Kidney capillary endothelial cell (primary cell): ENCODE data around the gene FASTKD1.
A peak's percentile ranks its signal among the peaks of the same experiment; 100 is the strongest.
"Not testable (repeated sequence)": the region's sequence is repeated elsewhere in the genome, so short reads cannot be mapped to it uniquely, and the experiment has no call there.

ENCODE experiments used
- DNase-seq: peaks from one replicate; pipeline ENCODE4 v3.0.0-alpha.2; 2018; ENCODE audit warnings: low spot score

The FASTKD1 gene

DNA sequence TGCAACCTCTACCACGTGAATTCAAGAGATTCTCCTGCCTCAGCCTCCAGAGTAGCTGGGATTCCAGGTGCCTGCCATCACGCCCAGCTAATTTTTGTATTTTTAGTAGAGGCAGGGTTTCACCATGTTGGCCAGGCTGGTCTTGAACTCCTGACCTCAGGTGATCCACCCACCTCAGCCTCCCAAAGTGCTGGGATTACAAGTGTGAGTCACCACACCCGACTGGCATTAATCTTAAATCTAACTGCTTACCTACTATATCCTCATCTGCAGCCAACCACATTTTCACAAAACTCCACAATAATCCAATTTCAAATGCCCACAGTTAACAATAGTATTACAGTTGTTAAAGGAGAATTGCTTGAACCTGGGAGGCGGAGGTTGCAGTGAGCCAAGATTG lies 2.9 kb downstream of the FASTKD1 start:
- DNase-seq: not testable (repeated sequence)

DNA sequence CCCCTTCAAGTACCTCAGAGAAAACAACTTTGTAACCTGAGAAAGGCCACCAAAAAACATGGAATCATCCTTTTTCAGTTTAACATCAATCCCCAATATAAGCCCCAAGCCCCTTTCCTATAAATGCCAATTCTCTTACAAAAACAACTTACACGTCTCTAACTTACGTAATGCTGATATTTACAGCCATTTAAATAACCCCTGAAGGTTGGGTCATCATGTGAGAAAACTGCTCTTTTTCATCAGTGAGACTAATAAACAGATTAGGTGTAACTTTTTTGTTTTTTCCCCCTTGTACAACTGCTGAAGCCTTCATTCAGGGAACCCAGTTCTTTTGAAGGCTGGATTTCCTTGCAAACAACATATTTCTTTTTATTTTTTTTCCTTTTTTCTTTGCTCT lies 3.7 kb downstream of the FASTKD1 start:
- DNase-seq: no peak

DNA sequence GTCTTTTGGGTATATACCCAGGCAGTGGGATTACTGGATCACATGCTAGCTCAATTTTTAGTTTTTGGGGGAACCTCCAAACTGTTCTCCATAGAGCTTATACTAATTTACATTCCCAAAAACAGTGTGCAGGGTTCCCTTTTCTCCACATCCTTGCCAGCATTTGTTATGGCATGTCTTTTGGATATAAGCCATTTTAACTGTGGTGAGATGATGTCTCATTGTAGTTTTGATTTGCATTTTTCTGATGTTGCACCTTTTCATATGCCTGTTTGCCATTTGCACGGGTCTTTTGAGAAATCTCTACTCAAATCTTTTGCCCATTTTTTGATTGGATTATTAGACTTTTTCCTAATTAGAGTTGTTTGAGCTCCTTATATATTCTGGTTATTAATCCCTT lies 8.0 kb downstream of the FASTKD1 start:
- no peak for DNase-seq

DNA sequence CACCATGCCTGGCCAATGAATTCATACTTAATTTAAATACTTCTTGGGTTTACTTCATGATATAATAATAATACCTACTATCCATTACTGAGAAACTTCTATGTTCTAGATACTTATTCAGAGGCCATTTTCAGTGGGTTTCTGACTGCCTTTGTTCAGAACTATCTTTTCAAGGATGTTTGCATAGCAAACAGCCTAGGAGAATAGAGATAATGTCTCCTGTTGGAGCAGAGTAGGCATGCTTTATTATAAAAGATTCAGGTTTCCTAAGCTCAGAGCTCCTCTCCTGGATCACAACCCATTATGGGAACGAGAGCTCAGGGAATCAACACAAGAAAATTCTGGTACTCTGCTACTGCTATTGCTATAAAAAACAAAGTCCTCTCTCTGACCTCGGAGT lies 11.1 kb downstream of the FASTKD1 start:
- DNase-seq: no peak

DNA sequence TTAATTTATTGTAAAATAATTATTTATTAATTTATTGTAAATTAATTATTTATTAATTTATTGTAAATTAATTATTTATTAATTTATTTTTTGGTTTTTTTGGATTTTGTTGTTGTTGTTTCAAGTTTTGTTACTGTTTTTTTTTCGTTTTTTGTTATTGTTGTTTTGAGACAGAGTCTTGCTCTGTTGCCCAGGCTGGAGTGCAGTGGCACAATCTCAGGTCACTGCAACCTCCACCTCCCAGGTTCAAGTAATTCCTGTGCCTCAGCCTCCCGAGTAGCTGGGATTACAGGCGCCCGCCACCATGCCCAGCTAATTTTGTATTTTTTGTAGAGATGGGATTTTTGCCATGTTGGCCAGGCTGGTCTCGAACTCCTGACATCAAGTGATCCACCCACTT lies 11.6 kb downstream of the FASTKD1 start:
- DNase-seq: not testable (repeated sequence)

DNA sequence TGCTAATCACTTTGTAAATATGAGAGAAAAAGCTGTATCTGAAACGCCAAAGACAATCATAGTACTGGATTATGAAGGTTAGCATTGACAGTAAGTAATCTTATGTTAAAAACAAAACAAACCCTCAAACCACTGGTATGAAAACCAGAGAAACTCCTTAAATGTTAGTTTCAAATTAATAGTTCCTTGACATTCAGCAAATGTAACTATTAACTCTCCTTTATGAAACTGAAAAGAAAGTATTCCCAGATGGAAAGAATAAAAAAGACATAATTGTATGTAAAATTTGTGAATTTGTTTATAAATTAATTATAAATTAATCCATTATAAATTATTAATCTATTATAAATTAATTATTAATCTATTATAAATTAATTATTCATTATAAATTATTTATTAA lies 12.3 kb downstream of the FASTKD1 start:
- DNase-seq: no peak

DNA sequence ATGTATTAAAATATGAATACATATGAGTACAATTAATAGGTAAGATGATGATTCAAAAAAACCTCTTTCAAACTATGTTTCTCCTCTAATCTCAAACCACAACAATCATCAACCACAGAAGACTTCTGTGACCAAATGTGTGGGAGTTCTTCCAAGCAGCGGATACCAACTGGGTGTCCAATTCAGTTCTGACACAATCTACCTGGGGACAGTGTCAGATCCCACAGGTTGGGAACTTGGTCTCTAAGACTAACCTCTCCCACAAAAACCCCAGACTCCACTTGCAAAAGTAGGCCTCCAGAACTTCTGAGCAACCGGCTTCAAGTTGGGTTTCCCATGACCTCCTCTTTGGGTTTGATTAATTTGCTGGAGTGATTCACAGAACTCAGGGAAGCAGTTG lies 26.9 kb downstream of the FASTKD1 start:
- no peak for DNase-seq

DNA sequence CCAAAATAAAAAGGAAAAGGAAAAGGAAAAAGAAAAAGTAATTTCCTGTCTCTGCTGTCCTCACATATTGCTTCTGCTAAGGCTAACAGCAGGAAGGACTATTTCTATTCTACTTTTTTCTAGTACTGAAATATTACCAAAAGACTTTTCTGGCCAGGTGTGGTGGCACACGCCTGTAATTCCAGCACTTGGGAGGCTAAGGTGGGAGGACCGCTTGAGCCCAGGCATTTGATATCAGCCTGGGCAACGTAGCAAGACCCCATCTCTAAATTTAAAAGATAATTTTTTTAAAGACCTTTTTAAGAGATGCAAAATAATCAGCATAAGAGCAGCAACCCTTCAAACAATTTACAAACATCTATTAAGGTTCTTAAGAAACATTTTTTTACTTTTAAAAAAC lies 31.2 kb downstream of the FASTKD1 start:
- no peak for DNase-seq

DNA sequence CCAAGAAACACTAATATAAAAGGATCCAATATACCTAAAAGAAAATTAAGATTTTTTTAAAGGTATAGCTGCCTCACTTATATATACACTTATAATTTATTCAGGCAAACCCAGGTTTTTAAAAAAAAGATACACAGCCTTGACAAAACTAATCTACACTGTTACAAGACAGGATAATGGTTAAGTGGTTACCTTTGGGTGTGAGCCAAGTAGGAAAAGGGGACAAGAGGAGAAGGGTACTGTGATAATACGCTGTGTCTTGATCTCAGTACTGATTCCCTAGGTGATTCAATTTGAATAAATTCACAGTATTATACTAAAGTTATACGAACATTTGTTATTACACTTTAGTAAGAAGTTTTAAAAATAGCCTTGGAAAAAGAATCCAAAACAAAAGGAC lies 33.5 kb downstream of the FASTKD1 start:
- DNase-seq: no peak

DNA sequence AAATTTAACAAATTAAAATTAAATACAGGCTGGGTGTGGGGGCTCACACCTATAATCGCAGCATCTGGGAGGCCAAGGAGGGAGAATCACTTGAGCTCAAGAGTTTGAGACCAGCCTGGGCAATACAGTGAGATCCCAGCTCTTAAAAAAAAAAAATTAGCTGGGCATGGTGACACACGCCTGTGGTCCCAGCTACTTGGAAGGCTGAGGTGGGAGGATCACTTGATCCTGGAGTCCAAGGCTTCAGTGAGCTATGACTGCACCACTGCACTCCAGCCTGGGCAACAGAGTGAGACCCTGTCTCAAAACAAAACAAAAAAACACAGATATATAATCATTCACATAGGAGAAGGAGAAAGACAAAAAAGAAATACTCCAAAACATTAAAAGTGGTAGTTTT lies 34.2 kb downstream of the FASTKD1 start:
- DNase-seq: not testable (repeated sequence)

DNA sequence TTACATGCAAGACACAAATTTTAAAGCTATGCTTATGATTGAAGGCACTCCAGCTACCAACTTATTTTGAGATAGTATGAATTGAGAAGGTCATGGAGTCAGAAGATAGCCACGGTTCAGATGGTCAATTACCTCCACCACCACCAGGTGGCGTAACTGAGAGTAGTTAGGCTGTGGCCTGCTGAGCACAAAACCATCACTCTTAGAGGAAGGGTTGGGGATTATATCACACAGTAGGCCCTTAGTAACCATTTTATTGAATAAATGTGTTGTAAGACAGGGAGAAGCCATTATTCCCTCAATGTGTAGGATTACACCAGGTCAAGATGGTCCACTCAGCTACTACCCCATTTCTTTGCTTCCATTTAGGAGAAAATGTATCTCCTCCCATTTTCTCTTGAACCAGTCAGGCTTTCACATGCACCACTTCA lies 45.4 kb downstream of the FASTKD1 start:
- DNase-seq: peak; percentile 46

DNA sequence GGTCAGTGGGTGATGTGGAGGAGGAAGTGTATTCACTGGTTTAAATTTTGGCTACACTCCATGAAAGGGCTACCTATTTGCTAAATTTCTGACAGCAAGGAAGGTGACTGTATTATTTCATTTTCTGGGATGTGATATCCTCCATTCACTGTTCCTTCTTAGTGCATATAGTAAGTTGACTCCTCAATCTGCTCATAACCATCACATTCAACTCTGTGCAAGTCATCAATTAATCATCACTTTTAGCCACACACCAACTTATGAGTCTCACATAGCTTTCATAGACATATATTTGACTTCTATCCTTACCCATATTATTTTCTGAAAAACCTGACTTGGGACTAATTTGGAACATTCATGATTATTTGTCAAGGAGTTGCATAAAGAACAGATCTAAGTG lies 47.2 kb downstream of the FASTKD1 start:
- DNase-seq: no peak

DNA sequence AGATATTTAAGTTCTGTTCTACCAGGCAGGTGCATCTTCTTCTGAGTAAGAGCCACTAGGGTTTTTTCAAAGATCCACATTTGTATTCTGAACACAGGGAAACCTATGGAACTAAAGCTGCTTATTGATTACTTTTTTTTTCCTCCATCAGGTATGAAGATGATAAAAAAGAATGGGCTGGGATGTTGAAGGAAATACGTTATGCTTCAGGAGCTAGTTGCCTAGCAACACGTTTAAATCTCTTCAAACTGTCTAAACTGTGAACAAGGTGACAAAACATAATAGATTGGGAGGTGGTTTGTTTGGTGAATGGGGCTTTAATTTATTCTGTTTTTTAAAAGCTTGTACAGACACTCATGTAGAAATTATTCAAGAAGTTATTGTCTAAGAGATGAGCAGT lies 48.2 kb downstream of the FASTKD1 start:
- no peak for DNase-seq

DNA sequence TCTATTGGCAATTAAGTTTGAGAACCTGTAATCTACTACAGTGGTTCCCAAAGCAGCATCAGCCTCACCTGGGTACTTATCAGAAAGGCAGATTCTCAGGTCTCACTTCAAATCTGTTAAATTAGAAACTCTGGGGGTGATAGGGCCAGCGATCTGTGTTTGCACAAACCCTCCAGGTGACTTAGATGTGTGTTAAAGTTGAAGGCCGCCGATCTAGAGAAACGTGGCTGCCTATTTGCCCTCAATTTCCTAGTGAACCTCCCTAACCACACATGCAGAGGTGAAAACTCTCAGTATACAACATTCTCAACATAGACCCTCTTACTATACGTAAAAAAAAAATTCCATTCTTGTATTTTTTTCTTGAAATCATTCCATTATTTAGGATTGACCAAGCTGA lies 50.0 kb downstream of the FASTKD1 start:
- DNase-seq: no peak

DNA sequence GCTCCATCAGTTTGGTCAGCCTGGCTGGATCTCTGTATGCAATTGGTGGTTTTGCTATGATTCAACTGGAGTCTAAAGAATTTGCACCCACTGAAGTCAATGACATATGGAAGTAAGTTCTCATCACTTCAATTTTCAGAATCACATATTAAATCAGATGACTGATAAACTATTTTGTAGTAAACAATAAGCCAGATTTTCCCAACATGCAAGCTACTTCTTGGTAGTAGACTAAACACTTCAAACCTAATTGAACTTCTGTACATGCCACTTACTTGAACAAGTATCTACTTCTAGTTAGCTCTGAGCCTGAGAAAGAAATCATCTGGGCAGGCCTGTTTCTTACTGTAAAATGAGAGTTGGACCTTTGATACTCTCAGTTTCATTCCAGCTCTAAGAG lies 52.8 kb downstream of the FASTKD1 start:
- DNase-seq: no peak

DNA sequence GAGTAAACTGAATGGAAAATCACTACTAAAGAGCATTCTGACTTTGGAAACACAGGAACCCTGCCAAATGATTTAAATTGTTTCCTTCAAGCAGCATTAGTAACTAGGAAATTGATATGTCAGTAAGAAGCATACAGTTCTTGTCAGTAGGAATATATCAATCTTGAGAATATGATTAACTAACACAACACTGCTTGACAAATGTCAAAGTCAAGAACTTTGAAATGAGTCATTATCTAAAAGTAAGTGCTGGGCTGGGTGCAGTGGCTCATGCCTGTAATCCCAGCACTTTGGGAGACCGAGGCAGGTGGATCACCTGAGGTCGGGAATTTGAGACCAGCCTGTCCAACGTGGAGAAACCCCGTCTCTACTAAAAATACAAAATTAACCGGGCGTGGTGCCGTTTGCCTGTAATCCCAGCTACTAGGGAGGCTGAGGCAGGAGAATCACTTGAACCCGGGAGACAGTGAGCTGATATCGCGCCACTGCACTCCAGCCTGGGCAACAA lies 57.1 kb downstream of the FASTKD1 start:
- DNase-seq: not testable (repeated sequence)

DNA sequence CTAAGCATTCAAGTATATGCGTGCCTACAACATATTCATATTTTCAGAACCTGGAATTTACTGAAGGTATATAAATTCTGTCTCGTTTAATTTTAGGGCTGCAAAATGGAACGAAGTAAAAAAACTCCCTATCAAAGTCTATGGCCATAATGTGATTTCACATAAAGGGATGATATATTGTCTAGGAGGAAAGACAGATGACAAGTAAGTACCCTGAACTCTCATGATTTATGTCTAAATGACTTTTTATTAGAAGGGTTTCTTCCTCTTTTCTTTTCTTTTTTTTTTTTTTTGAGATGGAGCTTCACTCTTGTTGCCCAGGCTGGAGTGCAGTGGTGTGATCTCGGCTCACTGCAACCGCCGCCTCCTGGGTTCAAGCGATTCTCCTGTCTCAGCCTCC lies 58.9 kb downstream of the FASTKD1 start:
- not testable (repeated sequence) for DNase-seq

DNA sequence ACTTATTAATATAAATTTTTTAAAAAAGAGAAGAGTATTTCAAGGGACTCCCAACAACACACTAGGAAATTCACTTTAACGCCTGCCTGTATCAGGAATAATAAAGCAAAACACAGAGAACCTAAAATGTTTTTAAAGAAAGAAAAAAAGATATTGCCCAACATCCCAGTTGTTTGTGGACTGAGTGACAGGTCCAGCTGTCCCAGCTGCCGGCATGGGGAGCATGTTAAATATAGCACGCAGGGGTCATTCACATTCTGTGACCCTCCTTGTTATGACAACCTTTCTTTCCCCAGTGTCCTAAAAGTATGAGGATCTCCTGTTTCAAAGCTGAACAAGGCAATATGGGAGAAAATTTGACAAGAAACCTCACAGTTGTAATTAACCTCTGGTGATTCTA lies 59.7 kb downstream of the FASTKD1 start:
- no peak for DNase-seq

DNA sequence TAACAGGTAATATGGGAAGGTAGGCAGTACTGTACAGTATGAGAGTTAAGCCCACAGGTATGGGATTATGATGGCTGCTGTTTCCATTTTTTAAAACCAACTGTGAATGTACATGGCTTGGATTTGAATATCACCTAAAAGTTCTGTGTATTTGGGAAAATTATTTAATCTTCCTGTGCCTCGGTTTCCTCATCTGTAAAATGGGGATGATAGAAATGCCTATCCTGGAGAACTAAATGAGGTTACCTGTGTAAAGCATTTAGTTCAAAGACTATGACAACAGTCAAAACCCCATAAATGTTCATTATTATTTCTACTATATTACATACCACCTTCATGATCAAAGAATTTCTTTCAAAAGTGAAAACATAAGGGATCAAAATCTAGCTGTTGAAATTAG lies 60.6 kb downstream of the FASTKD1 start:
- no peak for DNase-seq

DNA sequence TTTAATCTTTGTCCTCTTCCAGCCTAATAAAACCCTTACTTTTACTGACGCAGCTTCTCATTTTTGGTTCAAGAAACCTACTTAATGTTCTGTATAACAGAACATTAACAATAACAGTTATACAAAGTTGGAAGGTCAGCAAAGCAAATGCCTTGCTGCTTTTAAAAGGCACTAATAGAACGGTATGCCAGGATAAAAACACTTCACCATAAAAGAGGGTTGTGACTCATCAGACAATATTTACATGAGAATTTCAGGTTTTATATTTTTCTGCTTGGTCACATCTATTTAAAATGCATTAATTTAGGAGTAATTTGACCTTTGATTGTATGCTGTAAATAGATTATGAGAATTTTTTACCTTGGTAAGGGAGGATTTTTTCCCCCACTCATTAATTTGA lies 61.1 kb downstream of the FASTKD1 start:
- DNase-seq: no peak

DNA sequence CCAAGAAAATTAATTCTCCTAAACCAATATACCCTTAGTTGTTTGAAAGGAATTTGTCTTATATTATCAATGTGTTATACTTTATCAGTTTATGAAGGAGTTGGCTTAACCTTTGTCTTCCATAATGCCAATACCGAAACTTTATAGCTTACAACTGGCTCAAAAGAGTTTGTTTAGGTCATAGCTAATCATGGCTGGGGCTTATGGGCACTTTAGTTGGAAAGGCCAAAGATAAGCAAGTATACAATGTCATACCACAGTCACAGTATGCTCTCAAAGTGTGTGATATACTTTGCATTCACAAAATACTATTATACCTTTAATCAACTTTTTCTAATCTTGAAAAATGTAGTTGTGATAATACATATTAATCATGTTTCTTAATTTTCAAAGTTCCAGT lies 61.8 kb downstream of the FASTKD1 start:
- no peak for DNase-seq

DNA sequence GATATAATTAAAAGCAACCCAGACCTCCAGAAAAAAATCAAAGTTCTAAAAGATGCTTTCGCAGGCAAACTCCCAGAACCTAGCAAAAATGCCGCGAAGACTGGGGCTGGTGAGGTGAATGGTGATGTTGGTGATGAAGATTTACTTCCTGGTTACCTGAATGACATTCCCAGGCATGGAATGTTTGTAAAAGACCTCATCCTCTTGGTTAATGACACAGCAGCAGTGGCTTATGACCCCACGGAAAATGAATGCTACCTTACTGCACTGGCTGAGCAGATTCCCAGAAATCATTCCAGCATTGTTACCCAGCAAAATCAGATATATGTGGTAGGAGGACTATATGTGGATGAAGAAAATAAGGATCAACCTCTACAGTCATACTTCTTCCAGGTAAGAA lies 63.2 kb downstream of the FASTKD1 start:
- no peak for DNase-seq

DNA sequence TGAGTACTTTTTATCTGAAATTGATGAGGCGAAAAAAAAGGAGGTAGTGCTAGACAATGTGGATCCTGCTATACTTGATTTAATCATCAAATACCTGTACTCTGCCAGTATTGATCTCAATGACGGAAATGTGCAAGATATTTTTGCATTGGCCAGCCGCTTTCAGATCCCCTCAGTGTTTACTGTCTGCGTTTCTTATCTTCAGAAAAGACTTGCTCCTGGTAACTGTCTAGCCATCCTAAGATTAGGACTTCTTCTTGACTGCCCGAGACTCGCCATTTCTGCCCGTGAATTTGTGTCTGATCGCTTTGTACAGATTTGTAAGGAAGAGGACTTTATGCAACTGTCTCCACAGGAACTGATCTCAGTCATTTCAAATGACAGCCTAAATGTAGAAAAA lies 63.7 kb downstream of the FASTKD1 start:
- no peak for DNase-seq

DNA sequence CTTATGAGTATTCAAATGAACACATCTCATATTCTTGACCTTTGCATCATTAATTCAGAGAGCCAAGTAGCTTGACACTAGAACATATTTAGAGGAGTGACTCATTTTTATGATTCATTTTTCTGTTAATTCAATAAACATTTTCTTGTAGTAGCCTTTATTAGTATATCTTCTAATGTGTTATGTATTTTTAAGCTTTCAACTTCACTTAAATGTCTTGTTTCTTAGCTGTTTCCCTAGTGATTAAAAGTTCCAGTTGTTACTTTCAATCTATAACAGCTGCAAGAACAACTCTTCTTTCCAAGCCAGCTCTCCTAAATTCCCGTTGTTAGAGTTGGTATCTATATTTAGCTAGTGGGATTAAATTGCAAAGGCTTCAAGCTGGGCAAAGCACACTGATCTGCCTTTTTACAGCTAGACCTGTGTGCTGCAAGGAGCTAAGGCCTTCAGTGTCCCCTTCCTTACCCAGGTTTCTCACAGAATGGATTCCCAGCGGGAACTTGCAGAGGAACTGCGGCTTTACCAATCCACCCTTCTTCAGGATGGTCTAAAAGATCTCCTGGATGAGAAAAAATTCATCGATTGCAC lies 64.3 kb downstream of the FASTKD1 start, which contains the start of gene KLHL41:
TSS of gene KLHL41 (plus strand) at position 405 of the 588 bp plus-strand sequence. CDS start at position 482, 77 bp downstream.
- peak; percentile 12 for DNase-seq
